GM23248 (cell line): ENCODE results near the gene DBF4B. TPM values are rescaled to one million over a fixed set of nuclear protein-coding genes. Genes with fewer than 3 reads are reported as not detected.

Source experiments
- DNase-seq: peaks from one replicate; pipeline ENCODE4 v3.0.0-alpha.2; 2015
- H2AFZ ChIP-seq: fragments of 200-600 bp; sonication (generic); 2 replicates; pipeline ENCODE4 v1.6.1; 2016; ENCODE audit warnings: antibody characterized with exemption
- H3F3A ChIP-seq: fragments of 200-600 bp; sonication (generic); 2 replicates; pipeline ENCODE4 v1.6.1; 2016; ENCODE audit warnings: mild to moderate bottlenecking, antibody characterized with exemption, mixed run types; ENCODE audit not compliant: insufficient read depth
- H3K27ac ChIP-seq: fragments of 200-600 bp; sonication (generic); 2 replicates; pipeline ENCODE4 v1.5.1; 2016; ENCODE audit warnings: mild to moderate bottlenecking
- H3K27me3 ChIP-seq: fragments of 200-600 bp; sonication (generic); replicated peaks from 2 replicates; pipeline ENCODE4 v1.6.1; 2016; ENCODE audit warnings: mild to moderate bottlenecking; ENCODE audit not compliant: insufficient read depth
- H3K36me3 ChIP-seq: fragments of 200-600 bp; sonication (generic); 2 replicates; pipeline ENCODE4 v1.6.1; 2016; ENCODE audit warnings: low read depth, mild to moderate bottlenecking
- H3K4me1 ChIP-seq: fragments of 200-600 bp; sonication (generic); 2 replicates; pipeline ENCODE4 v1.6.1; 2016; ENCODE audit warnings: mild to moderate bottlenecking; ENCODE audit not compliant: insufficient read depth
- H3K4me2 ChIP-seq: fragments of 200-600 bp; sonication (generic); one replicate; pipeline ENCODE4 v1.6.1; 2016; ENCODE audit warnings: mild to moderate bottlenecking; ENCODE audit not compliant: unreplicated experiment
- H3K4me3 ChIP-seq: fragments of 200-600 bp; sonication (generic); 2 replicates; pipeline ENCODE4 v1.5.1; 2016; ENCODE audit warnings: mild to moderate bottlenecking
- H3K79me2 ChIP-seq: fragments of 200-600 bp; sonication (generic); 2 replicates; pipeline ENCODE4 v1.6.1; 2016; ENCODE audit warnings: mild to moderate bottlenecking; ENCODE audit not compliant: insufficient read depth
- H3K9ac ChIP-seq: fragments of 200-600 bp; sonication (generic); 2 replicates; pipeline ENCODE4 v1.6.1; 2016; ENCODE audit warnings: mild to moderate bottlenecking
- H3K9me2 ChIP-seq: fragments of 200-600 bp; sonication (generic); 2 replicates; pipeline ENCODE4 v1.6.1; 2016; ENCODE audit warnings: mixed run types, mild to moderate bottlenecking, moderate library complexity; ENCODE audit not compliant: insufficient read depth
- H3K9me3 ChIP-seq: fragments of 200-600 bp; sonication (generic); one replicate; pipeline ENCODE4 v1.6.1; 2017; ENCODE audit warnings: low read depth
- H4K20me1 ChIP-seq: fragments of 200-600 bp; sonication (generic); 2 replicates; pipeline ENCODE4 v1.6.0; 2016; ENCODE audit not compliant: insufficient read depth
- EZH2 ChIP-seq: fragments of 200-600 bp; sonication (generic); IDR thresholded peaks from 2 replicates; pipeline ENCODE4 v1.6.1; 2018; ENCODE audit warnings: antibody characterized with exemption, mild to moderate bottlenecking; ENCODE audit not compliant: insufficient read depth, poor library complexity, severe bottlenecking
- EZH2phosphoT487 ChIP-seq: fragments of 200-600 bp; sonication (generic); IDR thresholded peaks from 2 replicates; pipeline ENCODE4 v1.6.1; 2018; ENCODE audit warnings: antibody characterized with exemption, moderate library complexity, mild to moderate bottlenecking, low read depth; ENCODE audit not compliant: insufficient read depth
- WGBS, 2 experiments: methylation state at CpG; one replicate each; pipeline ENCODE4 v1.1.6; 2015 to 2017; ENCODE audit warnings: low lambda C conversion rate in 2 of 2, low coverage in 1 of 2; ENCODE audit errors: missing lambda C conversion rate in 2 of 2; 5-methylcytosine and 5-hydroxymethylcytosine counted together
- in situ Hi-C: fragments of 300-500 bp; cut with MboI; formaldehyde crosslinking; loops from 2 replicates; pipeline ENCODE4 v1.15.0; 2020
- polyA plus RNA-seq: library from polyadenylated mRNA; unstranded; fragments of >200 nt; fragmentation: Nextera tagmentation; extraction: Ambion mirVana; gene quantifications from 2 replicates; pipeline ENCODE4 v1.2.1, GENCODE V29; 2016
- total RNA-seq: library from RNA; depleted of rRNA; stranded (reverse); fragments of >200 nt; shearing (Covaris generic); gene quantifications from 2 replicates; pipeline ENCODE4 v1.2.3, GENCODE V29; 2014

DBF4B gene
- total and polyA plus RNA-seq, 2 experiments from 2014 or later = 3.2 to 6.5 TPM

DNA sequence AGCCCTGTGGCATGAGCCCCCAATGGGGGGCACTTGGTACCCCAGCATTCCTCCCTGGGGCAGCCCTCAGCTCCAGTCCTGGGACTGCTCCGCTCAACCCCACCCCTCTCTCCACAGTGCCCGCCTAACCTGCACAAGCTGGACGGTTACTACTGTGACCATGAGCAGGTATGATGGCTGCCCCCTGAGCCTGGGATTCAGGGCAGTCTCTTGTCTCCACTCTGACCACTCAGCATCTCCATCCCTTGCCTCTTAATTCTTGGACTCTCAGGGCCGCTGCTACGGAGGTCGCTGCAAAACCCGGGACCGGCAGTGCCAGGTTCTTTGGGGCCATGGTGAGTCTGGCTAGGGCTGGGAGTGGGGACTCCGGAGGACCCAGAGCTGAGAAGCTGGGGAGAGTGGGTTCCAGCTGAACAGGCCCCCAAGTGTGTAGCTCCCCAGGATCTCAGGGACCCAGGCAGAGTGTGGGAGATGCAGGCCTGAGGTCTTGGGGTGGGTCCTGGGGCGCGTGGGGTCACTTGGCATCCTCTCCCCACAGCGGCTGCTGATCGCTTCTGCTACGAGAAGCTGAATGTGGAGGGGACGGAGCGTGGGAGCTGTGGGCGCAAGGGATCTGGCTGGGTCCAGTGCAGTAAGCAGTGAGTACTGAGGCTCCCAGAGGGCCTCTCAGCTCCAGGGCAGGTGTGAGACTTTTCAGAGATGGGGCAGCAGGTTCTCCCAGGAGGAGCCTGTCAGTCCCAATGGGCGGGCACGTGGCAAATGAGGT is 68.3 kb downstream of the DBF4B start:
- Histone ChIP-seq H3K9me2 (no peaks in the 10 kb centered on the region), H2AFZ (no peak overlapping the region), H3K4me2 (no peak overlapping the region), H3K4me3 (no peak overlapping the region), H3F3A (no peaks in the 10 kb centered on the region), H3K9me3 (no peaks in the 10 kb centered on the region), H3K79me2 (no peaks in the 10 kb centered on the region), H3K36me3 (no peaks in the 10 kb centered on the region), H3K9ac (no peak overlapping the region; the same call in 1 of the 2 replicates), H4K20me1 (no peaks in the 10 kb centered on the region), H3K27ac (no peak overlapping the region), H3K4me1 (no peaks in the 10 kb centered on the region), H3K27me3 (no peaks in the 10 kb centered on the region)
- WGBS, 2 experiments = 91 to 93% methylated on average over 15 to 19 of the region's 19 CpGs
- in situ Hi-C loops = no loop called here
- no peak for DNase-seq
- TF ChIP-seq EZH2phosphoT487 (no peak), EZH2 (no peak)

- no peak overlapping the region for H3K4me3 ChIP-seq
- no peak overlapping the region for H3K4me2 ChIP-seq
- no peaks in the 10 kb centered on the region for H3K9me3 ChIP-seq
- no peak overlapping the region for H3K27ac ChIP-seq
- H3K27me3 ChIP-seq = no peaks in the 10 kb centered on the region
- H4K20me1 ChIP-seq = no peaks in the 10 kb centered on the region
- WGBS, 2 experiments = 82 to 85% methylated on average over 20 of the region's 20 CpGs
- H3K4me1 ChIP-seq = no peaks in the 10 kb centered on the region
- H3K9me2 ChIP-seq = no peaks in the 10 kb centered on the region
- H3K79me2 ChIP-seq = no peaks in the 10 kb centered on the region
- no peak for DNase-seq
- no peak overlapping the region for H2AFZ ChIP-seq
- no peaks in the 10 kb centered on the region for H3F3A ChIP-seq
- no peak for TF ChIP-seq EZH2phosphoT487
- in situ Hi-C loops = no loop called here
- no peaks in the 10 kb centered on the region for H3K36me3 ChIP-seq
- no peak overlapping the region for H3K9ac ChIP-seq
These were observed 69.2 kb downstream of the DBF4B start for GRCh38 chr17:44777394-44778348.

- Histone ChIP-seq H3K27me3 (no peaks in the 10 kb centered on the region), H3K27ac (no peak overlapping the region), H3K4me2 (peak overlapping the region; percentile 86), H3K4me1 (no peaks in the 10 kb centered on the region), H3K4me3 (peak overlapping the region; percentile 66; the same call in 1 of the 2 replicates), H3F3A (no peaks in the 10 kb centered on the region), H3K9ac (peak overlapping the region; percentile 67; the same call in 1 of the 2 replicates), H3K79me2 (no peaks in the 10 kb centered on the region), H3K9me3 (no peaks in the 10 kb centered on the region), H2AFZ (peak overlapping the region; percentile 83), H3K9me2 (no peaks in the 10 kb centered on the region), H4K20me1 (no peaks in the 10 kb centered on the region), H3K36me3 (no peaks in the 10 kb centered on the region)
- DNase-seq = no peak
- TF ChIP-seq EZH2phosphoT487 (no peak), EZH2 (no peak)
- in situ Hi-C loops = no loop called here
- WGBS, 2 experiments = 24 to 25% methylated on average over 9 of the region's 10 CpGs
These were observed 70.3 kb downstream of the DBF4B start for GRCh38 chr17:44778656-44779210.
